ENCODE results near the gene CX3CR1.

DNA sequence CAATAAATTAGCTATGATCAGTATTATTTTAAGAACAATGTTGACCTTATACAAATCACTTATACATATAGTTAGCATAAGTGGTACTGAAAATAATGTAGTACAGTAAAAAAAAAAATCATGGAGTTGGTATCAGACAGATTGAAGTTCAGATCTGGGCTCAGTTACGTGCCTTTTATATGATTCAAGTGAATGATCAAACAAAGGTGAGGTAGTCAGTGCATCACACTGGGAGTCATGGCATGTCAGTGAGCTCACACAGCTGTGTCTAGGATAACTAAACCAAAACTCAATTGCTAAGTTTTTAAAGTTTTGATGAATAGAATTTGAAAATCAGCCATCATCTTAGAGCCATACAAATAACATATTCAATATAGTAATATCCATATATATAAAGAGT lies 38.5 kb upstream of the CX3CR1 start:
- TF ChIP-seq, protein P1, sequence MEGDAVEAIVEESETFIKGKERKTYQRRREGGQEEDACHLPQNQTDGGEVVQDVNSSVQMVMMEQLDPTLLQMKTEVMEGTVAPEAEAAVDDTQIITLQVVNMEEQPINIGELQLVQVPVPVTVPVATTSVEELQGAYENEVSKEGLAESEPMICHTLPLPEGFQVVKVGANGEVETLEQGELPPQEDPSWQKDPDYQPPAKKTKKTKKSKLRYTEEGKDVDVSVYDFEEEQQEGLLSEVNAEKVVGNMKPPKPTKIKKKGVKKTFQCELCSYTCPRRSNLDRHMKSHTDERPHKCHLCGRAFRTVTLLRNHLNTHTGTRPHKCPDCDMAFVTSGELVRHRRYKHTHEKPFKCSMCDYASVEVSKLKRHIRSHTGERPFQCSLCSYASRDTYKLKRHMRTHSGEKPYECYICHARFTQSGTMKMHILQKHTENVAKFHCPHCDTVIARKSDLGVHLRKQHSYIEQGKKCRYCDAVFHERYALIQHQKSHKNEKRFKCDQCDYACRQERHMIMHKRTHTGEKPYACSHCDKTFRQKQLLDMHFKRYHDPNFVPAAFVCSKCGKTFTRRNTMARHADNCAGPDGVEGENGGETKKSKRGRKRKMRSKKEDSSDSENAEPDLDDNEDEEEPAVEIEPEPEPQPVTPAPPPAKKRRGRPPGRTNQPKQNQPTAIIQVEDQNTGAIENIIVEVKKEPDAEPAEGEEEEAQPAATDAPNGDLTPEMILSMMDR (IDR thresholded peaks at IDR 0.05), result no peak
- TF ChIP-seq POLR2A (IDR thresholded peaks at IDR 0.05) (no peak), POLR2AphosphoS5 (IDR thresholded peaks at IDR 0.05) (no peak), EP300 (IDR thresholded peaks at IDR 0.05) (no peak)
